Measurements from ENCODE around the gene ZNF609.

The ZNF609 gene

GRCh38 chr15:64678126-64678819, 217.9 kb downstream of the ZNF609 start:
- DNase-seq = no peak

- DNase-seq = no peak
Measured at GRCh38 chr15:64680097-64680496, 219.7 kb downstream of the ZNF609 start.

- DNase-seq = peak; percentile 27
Measured at GRCh38 chr15:64681424-64682024, 221.1 kb downstream of the ZNF609 start.

- DNase-seq = no peak
Measured at GRCh38 chr15:64682255-64682654, 221.9 kb downstream of the ZNF609 start.

GRCh38 chr15:64683378-64683777, 223.0 kb downstream of the ZNF609 start:
- no peak for DNase-seq

- DNase-seq = no peak
Measured at GRCh38 chr15:64685230-64685888, 225.0 kb downstream of the ZNF609 start.

GRCh38 chr15:64686130-64686735, 225.9 kb downstream of the ZNF609 start:
- DNase-seq = peak; percentile 58

GRCh38 chr15:64687172-64687571, 226.8 kb downstream of the ZNF609 start:
- no peak for DNase-seq

- no peak for DNase-seq
Measured at GRCh38 chr15:64687688-64688087, 227.3 kb downstream of the ZNF609 start.

GRCh38 chr15:64688770-64689169, 228.4 kb downstream of the ZNF609 start:
- no peak for DNase-seq

GRCh38 chr15:64690008-64690407, 229.6 kb downstream of the ZNF609 start:
- DNase-seq = no peak

- no peak for DNase-seq
Measured at GRCh38 chr15:64690578-64691296, 230.4 kb downstream of the ZNF609 start.

- DNase-seq = no peak
Measured at GRCh38 chr15:64691896-64692565, 231.7 kb downstream of the ZNF609 start.

GRCh38 chr15:64693134-64693533, 232.8 kb downstream of the ZNF609 start:
- no peak for DNase-seq

GRCh38 chr15:64694816-64695215, 234.4 kb downstream of the ZNF609 start:
- DNase-seq = no peak

- no peak for DNase-seq
Measured at GRCh38 chr15:64695561-64695992, 235.2 kb downstream of the ZNF609 start.

GRCh38 chr15:64696481-64696880, 236.1 kb downstream of the ZNF609 start:
- no peak for DNase-seq

GRCh38 chr15:64697911-64698369, 237.6 kb downstream of the ZNF609 start:
- DNase-seq = no peak

- DNase-seq = no peak
Measured at GRCh38 chr15:64698823-64699222, 238.4 kb downstream of the ZNF609 start.

- DNase-seq = no peak
Measured at GRCh38 chr15:64699751-64700388, 239.5 kb downstream of the ZNF609 start.

GRCh38 chr15:64701051-64701450, 240.7 kb downstream of the ZNF609 start:
- DNase-seq = no peak

All from CD4-positive, alpha-beta T cell treated with Interleukin-10 for 1 hour (primary cell).